ENCODE measurements around the gene CFAP65. TPM values are rescaled to one million over a fixed set of nuclear protein-coding genes. Genes with fewer than 3 reads are reported as not detected.

The CFAP65 gene
- total and polyA plus RNA-seq, 9 of the 15 experiments (the other 6 are each of a cell fraction or from before 2014, with no cell fraction given) = not detected

- 40% methylated on average over 9 of the region's 9 CpGs for WGBS (ENCODE audit: insufficient coverage, low coverage, missing lambda C conversion rate)
- Histone ChIP-seq H3K9ac (ENCODE audit: insufficient read depth in 1 of 2, low read depth in 2 of 2, low read length in 2 of 2) (no peak overlapping the region), H3K4me1 (replicated peaks in 1 of 2; ENCODE audit: control insufficient read depth in 2 of 2, insufficient read depth in 2 of 2, low read length in 2 of 2) (no peaks in the 10 kb centered on the region), H3K9me1 (ENCODE audit: control insufficient read depth, insufficient read depth, low read length) (no peaks in the 10 kb centered on the region), H3K36me3 (ENCODE audit: control insufficient read depth, insufficient read depth, low read length) (peaks cover 5% of the 10 kb centered on the region; the same call in 1 of the 3 replicates), H3K79me2 (ENCODE audit: control insufficient read depth, insufficient read depth, low read length) (no peaks in the 10 kb centered on the region), H2AFZ (ENCODE audit: low read depth, low read length) (no peak overlapping the region), H3K9me3 (replicated peaks; ENCODE audit: control insufficient read depth, insufficient read depth, low read depth, low read length) (no peaks in the 10 kb centered on the region), H3K4me2 (ENCODE audit: insufficient read depth, low read length) (no peak overlapping the region), H4K20me1 (replicated peaks; ENCODE audit: control insufficient read depth, insufficient read depth, low read length) (no peaks in the 10 kb centered on the region), H3K27ac (ENCODE audit: extremely low read depth, low read depth, low read length) (no peak overlapping the region), H3K27me3 (ENCODE audit: control insufficient read depth in 2 of 2, insufficient read depth in 2 of 2, low read length in 2 of 2) (peaks cover under 1 to 1% of the 10 kb centered on the region in 2 experiments; a peak in 2 of 5 replicates), H3K4me3 (no peak overlapping the region)
- ATAC-seq (no peak), FAIRE-seq (no peak), DNase-seq (ENCODE audit: extremely low read depth in 1 of 4, low spot score in 3 of 4) (no peak)
- intact Hi-C loops (cut with micrococcal nuclease) (loop anchor here (1.0 kb wide), 2 partner anchors 47 to 83 kb away; no protein-coding TSS in a partner anchor), in situ Hi-C loops (cut with MboI) (loop anchor here (5.0 kb wide), 1 partner anchor 50 kb away; no protein-coding TSS in a partner anchor)
- ChIA-PET CTCF (ENCODE audit: low intra/inter-chr PET ratio) (interaction anchor here (0.7 to 1.6 kb wide), 2 partner anchors 32 to 47 kb away, joined by 3 to 8 read pairs; no protein-coding TSS in a partner anchor), POLR2A (interaction anchor here (0.6 to 1.0 kb wide), 4 partner anchors 9 to 104 kb away, joined by 3 to 4 read pairs (median 3); partner anchors contain the start of gene CNPPD1)
- no TSS peak for BruUV-seq (replicated peaks)
- no peak for TF ChIP-seq ZNF316 (IDR thresholded peaks at IDR 0.05)
- no peak for TF ChIP-seq ZBTB2 (IDR thresholded peaks at IDR 0.05)
- TF ChIP-seq TCF15 (CRISPR knock-in tag; IDR thresholded peaks at IDR 0.05) = no peak
- TF ChIP-seq CBX2 (IDR thresholded peaks at IDR 0.05; ENCODE audit: insufficient read depth, low read length, poor library complexity, severe bottlenecking) = no peak
- TF ChIP-seq TRIM25 (IDR thresholded peaks at IDR 0.05; ENCODE audit: borderline replicate concordance) = no peak
- TF ChIP-seq CBX5 (IDR thresholded peaks at IDR 0.05; ENCODE audit: borderline replicate concordance, low read depth) = no peak
- no peak for TF ChIP-seq ZNF146 (CRISPR knock-in tag; IDR thresholded peaks at IDR 0.05; ENCODE audit: unreplicated experiment)
- TF ChIP-seq TFE3 (CRISPR knock-in tag; IDR thresholded peaks at IDR 0.05) = no peak
- no peak for TF ChIP-seq ZNF584 (CRISPR knock-in tag; IDR thresholded peaks at IDR 0.05; ENCODE audit: low read depth)
- no peak for TF ChIP-seq ZMIZ1 (IDR thresholded peaks at IDR 0.05; ENCODE audit: low read depth in 2 of 2, low read length in 2 of 2)
- TF ChIP-seq ZNF133 (CRISPR knock-in tag; IDR thresholded peaks at IDR 0.05) = no peak
- TF ChIP-seq BMI1 (IDR thresholded peaks at IDR 0.05; ENCODE audit: low read length) = no peak
- TF ChIP-seq ZNF830 (CRISPR knock-in tag; IDR thresholded peaks at IDR 0.05) = no peak
- no peak for TF ChIP-seq PHF20 (IDR thresholded peaks at IDR 0.05; ENCODE audit: partially characterized antibody)
These were observed 31.5 kb upstream of the CFAP65 start for GRCh38 chr2:219072741-219073250.

All from K562 (cell line).